ENCODE results near the gene TAF1C. TPM values are rescaled to one million over a fixed set of nuclear protein-coding genes. Genes with fewer than 3 reads are reported as not detected.
"Not testable (repeated sequence)": the region's sequence is repeated elsewhere in the genome, so short reads cannot be mapped to it uniquely, and the experiment has no call there.

TAF1C gene
- polyA plus RNA-seq, 1 of the 3 experiments (the other 2 are of a cell fraction): 49.3 TPM

DNA sequence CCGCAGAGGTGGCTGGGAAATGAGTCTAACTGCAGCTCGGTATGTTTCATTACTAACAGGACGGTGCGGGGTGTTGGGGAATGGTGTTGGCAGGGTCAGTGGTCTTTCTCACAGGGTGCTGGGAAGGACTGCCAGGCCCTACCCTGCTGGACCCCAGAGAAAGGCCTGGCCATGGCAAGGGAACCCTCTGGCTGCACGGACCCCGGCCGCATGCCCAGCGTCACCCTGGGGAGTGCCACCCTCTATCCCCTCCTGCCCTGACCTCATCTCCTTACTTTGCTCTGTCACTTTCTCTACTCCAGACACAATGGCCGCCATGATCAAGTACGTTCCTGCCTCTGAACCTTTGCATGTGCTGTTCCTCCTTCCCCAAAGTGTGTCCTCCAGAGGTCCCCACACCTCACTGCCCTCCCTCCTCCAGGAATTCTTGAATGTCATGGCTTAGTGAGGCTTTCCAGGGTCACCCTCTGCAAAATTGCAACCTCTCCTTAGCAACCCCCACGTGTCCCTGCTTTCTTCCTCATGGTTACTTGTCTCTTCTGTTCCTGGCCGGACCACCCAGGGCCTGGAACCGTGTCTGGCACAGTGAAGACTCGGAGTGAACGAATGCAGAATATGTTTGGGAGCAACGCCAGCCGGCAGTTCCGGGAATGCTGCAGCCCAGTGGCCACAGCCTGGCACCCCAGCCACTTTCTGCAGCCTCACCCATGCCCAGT is 19.3 kb upstream of the TAF1C start:
- Histone ChIP-seq H3K79me2 (ENCODE audit: insufficient read depth) (no peaks in the 10 kb centered on the region), H3K36me3 (replicated peaks in 1 of 2; ENCODE audit: control insufficient read depth in 1 of 2, insufficient read depth in 2 of 2, low read length in 1 of 2) (no peaks in the 10 kb centered on the region), H3F3A (replicated peaks; ENCODE audit: insufficient read depth) (no peaks in the 10 kb centered on the region), H3K27ac (ENCODE audit: low read depth in 2 of 2, low read length in 1 of 2) (no peak overlapping the region), H3K4me2 (no peak overlapping the region), H2AFZ (ENCODE audit: low read depth) (no peak overlapping the region), H4K20me1 (ENCODE audit: insufficient read depth) (no peaks in the 10 kb centered on the region), H3K27me3 (ENCODE audit: insufficient read depth) (no peaks in the 10 kb centered on the region), H3K9me2 (no peaks in the 10 kb centered on the region), H3K9me3 (no peaks in the 10 kb centered on the region), H3K4me3 (ENCODE audit: low read depth in 2 of 2, low read length in 1 of 2) (no peak overlapping the region), H3K9ac (no peak overlapping the region), H3K4me1 (ENCODE audit: control insufficient read depth in 1 of 2, insufficient read depth in 2 of 2, low read depth in 1 of 2, low read length in 1 of 2) (no peaks in the 10 kb centered on the region; a peak in 1 of 4 replicates)
- TF ChIP-seq EZH2phosphoT487 (IDR thresholded peaks at IDR 0.05; ENCODE audit: borderline replicate concordance, low read depth) (no peak), TCF12 (IDR thresholded peaks at IDR 0.05) (no peak), USF1 (IDR thresholded peaks at IDR 0.05; ENCODE audit: borderline replicate concordance, low read depth) (no peak), ELF1 (IDR thresholded peaks at IDR 0.05) (no peak), RCOR1 (IDR thresholded peaks at IDR 0.05; ENCODE audit: low read length) (no peak), NFIC (IDR thresholded peaks at IDR 0.05; ENCODE audit: borderline replicate concordance) (no peak), RAD21 (IDR thresholded peaks at IDR 0.05; ENCODE audit: low read length) (no peak), MEF2A (IDR thresholded peaks at IDR 0.05; ENCODE audit: borderline replicate concordance, low read depth) (no peak)
- TF ChIP-seq, protein P1, sequence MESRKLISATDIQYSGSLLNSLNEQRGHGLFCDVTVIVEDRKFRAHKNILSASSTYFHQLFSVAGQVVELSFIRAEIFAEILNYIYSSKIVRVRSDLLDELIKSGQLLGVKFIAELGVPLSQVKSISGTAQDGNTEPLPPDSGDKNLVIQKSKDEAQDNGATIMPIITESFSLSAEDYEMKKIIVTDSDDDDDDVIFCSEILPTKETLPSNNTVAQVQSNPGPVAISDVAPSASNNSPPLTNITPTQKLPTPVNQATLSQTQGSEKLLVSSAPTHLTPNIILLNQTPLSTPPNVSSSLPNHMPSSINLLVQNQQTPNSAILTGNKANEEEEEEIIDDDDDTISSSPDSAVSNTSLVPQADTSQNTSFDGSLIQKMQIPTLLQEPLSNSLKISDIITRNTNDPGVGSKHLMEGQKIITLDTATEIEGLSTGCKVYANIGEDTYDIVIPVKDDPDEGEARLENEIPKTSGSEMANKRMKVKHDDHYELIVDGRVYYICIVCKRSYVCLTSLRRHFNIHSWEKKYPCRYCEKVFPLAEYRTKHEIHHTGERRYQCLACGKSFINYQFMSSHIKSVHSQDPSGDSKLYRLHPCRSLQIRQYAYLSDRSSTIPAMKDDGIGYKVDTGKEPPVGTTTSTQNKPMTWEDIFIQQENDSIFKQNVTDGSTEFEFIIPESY (IDR thresholded peaks at IDR 0.05; ENCODE audit: borderline replicate concordance, low read depth): no peak
- TF ChIP-seq, protein P2, sequence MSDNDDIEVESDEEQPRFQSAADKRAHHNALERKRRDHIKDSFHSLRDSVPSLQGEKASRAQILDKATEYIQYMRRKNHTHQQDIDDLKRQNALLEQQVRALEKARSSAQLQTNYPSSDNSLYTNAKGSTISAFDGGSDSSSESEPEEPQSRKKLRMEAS (IDR thresholded peaks at IDR 0.05; ENCODE audit: low read depth): no peak
- CTCF ChIA-PET: no interaction called here
- POLR2A ChIA-PET: no interaction called here
- 74% methylated on average over 17 of the region's 18 CpGs for WGBS (ENCODE audit: low lambda C conversion rate)
- no peak for DNase-seq

DNA sequence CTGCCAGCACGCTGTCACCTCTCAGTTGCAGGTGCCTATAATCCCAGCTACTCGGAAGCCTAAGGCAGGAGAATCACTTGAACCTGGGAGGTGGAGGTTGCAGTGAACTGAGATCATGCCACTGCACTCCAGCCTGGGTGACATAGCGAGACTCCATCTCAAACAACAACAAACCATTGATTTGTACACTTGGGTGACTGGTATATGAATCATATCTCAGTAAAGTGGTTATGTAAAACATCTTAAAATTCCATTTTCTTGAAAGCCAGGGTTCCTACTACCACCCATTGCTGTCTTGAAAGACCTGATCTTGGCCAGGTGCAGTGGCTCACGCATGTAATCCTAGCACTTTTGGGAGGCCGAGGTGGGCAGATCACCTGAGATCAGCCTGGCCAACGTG is 18.3 kb upstream of the TAF1C start:
- H3K4me1 ChIP-seq (ENCODE audit: control insufficient read depth in 1 of 2, insufficient read depth in 2 of 2, low read depth in 1 of 2, low read length in 1 of 2); DNase-seq; H3K27ac ChIP-seq (ENCODE audit: low read depth in 2 of 2, low read length in 1 of 2); H3K4me2 ChIP-seq; H3K36me3 ChIP-seq (replicated peaks in 1 of 2; ENCODE audit: control insufficient read depth in 1 of 2, insufficient read depth in 2 of 2, low read length in 1 of 2); H3F3A ChIP-seq (replicated peaks; ENCODE audit: insufficient read depth); H3K9me3 ChIP-seq; H3K4me3 ChIP-seq (ENCODE audit: low read depth in 2 of 2, low read length in 1 of 2); H3K9ac ChIP-seq; H2AFZ ChIP-seq (ENCODE audit: low read depth); H3K27me3 ChIP-seq (ENCODE audit: insufficient read depth); H3K9me2 ChIP-seq; H4K20me1 ChIP-seq (ENCODE audit: insufficient read depth); POLR2A ChIA-PET; H3K79me2 ChIP-seq (ENCODE audit: insufficient read depth); CTCF ChIA-PET: not testable (repeated sequence)
- TF ChIP-seq FOSL2 (IDR thresholded peaks at IDR 0.05; ENCODE audit: borderline replicate concordance, low read depth): 0 out of 2 replicates have a peak, but pooled peaks have one; percentile 11
- WGBS (ENCODE audit: low lambda C conversion rate): 73% methylated on average over 6 of the region's 6 CpGs

- H3K27ac ChIP-seq (ENCODE audit: low read depth in 2 of 2, low read length in 1 of 2); H4K20me1 ChIP-seq (ENCODE audit: insufficient read depth); H3K9me3 ChIP-seq; H3K9me2 ChIP-seq; H3K36me3 ChIP-seq (replicated peaks in 1 of 2; ENCODE audit: control insufficient read depth in 1 of 2, insufficient read depth in 2 of 2, low read length in 1 of 2); H3K4me3 ChIP-seq (ENCODE audit: low read depth in 2 of 2, low read length in 1 of 2); H3K79me2 ChIP-seq (ENCODE audit: insufficient read depth); H3F3A ChIP-seq (replicated peaks; ENCODE audit: insufficient read depth); H3K4me2 ChIP-seq; H2AFZ ChIP-seq (ENCODE audit: low read depth); H3K4me1 ChIP-seq (ENCODE audit: control insufficient read depth in 1 of 2, insufficient read depth in 2 of 2, low read depth in 1 of 2, low read length in 1 of 2); DNase-seq; H3K27me3 ChIP-seq (ENCODE audit: insufficient read depth); POLR2A ChIA-PET; H3K9ac ChIP-seq: not testable (repeated sequence)
- 91% methylated on average over 6 of the region's 26 CpGs for WGBS (ENCODE audit: low lambda C conversion rate)
- CTCF ChIA-PET: interaction anchor here (0.9 kb wide), 1 partner anchor 29 kb away, joined by 3 read pairs; no protein-coding TSS in a partner anchor
Observed at GRCh38 chr16:84204551-84204950, 17.7 kb upstream of the TAF1C start.
